ENCODE measurements around the gene BFSP2.

The BFSP2 gene

DNA sequence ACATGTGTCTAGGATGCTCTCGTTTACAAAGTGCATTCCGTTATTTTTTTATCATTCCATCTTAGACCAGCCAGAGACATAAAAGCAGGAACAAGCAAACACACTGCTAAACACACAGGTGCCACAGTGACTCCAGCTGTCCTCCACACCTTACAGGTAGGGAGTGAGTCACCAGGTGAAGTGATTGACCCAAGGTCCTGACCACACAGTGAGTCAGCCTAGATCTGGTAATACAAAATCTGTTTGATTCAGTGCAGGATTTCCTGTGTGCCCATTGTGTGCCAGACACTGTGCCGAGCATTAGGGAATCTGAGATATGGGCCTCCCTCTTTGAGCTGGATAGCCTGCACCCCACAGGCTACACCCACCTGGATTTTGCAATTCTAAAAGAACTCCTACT is 16.7 kb upstream of the BFSP2 start:
- DNase-seq (ENCODE audit: low read depth in 1 of 2, low spot score in 1 of 2) = no peak

DNA sequence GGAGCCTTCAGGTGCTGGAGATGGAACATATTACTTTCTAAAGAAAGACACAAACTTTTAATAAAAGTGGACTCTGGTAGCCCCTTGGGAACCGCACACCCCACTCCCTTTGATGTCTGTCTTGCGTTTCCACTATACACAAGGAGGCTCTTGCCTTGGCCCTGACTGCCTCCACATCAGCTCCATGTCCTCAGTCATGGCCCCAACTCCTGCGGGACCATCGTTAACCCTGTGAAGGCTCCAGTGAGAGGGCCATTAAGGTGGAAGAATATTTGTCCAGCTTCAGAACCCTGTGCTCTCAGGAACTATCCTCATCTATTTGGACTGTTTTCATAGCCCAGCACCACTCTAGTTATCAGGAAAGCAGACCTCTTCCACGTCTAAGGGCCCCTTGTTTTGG is 16.1 kb upstream of the BFSP2 start:
- no peak for DNase-seq (ENCODE audit: low read depth in 1 of 2, low spot score in 1 of 2)

DNA sequence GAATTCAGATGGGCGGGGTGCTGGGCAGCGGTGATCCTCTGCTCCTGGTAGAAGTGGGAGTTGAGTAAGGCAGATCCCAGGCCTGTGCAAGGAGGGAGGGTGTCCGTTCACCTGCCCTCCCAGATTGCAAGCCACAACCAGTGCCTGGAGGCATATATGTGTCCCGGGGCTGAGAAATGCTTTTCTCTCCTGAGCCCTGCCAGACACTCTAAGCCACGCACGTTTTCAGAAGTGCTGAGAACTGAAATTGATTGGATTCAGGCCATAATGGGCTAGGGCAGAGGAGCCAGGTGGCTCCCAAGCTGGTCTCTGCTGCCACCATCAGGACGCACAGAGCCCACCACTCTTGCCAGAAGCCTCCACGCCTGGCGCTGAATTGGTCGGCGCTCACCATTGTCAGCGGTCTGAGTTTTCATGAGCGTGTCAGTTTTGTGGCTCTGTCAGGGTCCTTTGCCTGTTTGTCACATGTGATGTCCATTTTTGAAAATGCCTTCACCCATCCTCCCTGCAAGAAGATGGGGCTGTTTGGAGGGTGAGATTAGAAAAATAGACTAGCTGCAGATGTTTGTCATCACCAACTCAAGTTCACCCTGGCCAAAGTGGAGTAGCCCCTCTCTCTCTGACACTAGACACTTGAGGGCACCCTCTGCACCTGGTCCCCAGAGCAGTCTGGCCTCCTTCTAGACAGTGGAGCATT is 15.4 kb upstream of the BFSP2 start:
- no peak for DNase-seq (ENCODE audit: low read depth in 1 of 2, low spot score in 1 of 2)

DNA sequence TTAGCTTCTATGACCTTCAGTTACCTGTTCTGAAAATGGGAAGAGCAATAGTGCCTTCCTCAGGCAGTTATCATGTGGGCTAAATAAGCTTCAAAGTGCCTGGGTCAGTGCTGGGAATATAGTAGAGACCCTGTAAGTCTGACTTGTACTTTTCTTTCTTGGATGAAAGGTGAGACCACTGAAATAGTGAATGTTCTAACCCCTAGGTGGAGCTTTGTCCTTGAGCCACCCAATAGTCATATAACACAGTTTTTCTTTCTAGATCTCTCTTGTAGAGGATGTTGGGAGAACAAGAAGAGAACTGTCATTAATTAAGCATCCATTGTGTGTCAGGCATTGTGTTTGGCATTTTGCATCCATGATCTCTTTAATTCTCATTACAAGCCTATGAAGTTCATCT is 13.0 kb upstream of the BFSP2 start:
- no peak for DNase-seq (ENCODE audit: low read depth in 1 of 2, low spot score in 1 of 2)

DNA sequence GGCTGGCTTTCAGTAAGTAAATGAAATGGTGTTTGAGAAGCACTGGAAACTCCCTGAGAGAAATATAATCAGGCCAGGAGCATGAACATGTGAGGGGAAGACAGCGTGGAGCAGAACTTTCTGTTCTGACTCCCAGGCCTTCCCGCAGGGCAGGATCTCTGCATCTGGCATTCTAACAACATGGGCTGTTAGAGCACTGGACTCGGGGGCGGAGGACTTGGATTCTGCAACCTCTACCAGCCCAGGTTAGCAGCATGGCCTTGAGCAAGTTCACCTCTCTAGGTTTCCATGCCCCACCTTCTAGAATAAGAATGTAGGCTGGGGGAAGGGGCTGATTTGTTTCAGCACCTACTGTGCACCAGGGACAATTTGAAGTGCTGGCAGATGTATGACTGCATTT is 12.5 kb upstream of the BFSP2 start:
- DNase-seq (ENCODE audit: low read depth in 1 of 2, low spot score in 1 of 2) = no peak

DNA sequence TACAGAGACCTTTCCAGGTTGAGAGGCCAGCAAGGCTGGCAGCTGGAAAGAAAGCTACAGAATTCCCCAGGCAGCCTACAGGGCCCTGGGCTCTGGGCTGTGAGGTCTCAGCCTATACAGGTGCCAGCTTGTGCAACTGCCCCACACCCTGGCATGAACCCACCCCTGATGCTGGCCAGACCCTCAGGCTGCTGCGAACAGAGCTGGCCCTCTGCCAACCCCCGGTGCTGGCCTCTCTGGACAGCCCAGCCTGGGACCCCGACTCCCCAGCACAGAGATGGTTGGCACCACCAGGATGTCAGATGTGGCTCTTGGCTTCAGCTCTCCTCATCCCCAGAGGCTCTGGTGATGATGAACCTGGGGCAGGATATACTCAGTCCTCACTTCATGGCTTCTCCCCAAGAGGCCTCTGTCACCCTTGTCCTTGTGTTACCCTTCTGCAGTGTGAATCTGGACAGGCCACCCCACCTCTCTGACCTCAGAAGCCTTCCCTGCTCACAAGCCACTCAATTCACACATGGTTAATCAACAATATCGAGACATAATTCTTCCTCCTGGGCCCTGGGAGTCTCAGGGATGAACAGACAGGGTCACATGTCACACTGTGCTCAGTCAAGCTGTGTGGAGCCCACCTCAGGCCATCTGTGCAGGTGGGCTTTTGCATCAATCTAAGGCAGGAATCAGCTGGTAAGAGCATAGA is 11.0 kb upstream of the BFSP2 start:
- DNase-seq (ENCODE audit: low read depth in 1 of 2, low spot score in 1 of 2) = no peak

DNA sequence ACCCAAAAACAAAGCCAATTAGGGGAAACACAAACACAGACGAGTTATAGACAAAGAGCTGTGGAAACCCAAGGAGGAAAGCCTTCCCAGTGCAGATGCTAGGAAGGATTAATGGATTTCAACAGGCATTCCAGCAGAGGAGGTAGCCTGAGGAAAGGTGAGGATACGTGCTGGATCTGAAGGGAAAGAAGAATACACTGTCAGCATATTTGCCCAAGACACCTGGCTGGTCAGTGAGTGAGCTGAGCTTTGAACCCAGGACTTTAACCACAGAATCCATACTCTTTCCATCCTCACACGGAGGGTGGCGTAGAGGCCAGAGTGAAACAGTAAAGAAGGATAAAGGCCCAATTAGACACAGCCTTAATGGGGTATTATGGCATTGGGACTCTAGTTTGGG is 9.1 kb upstream of the BFSP2 start:
- DNase-seq (ENCODE audit: low read depth in 1 of 2, low spot score in 1 of 2) = no peak

DNA sequence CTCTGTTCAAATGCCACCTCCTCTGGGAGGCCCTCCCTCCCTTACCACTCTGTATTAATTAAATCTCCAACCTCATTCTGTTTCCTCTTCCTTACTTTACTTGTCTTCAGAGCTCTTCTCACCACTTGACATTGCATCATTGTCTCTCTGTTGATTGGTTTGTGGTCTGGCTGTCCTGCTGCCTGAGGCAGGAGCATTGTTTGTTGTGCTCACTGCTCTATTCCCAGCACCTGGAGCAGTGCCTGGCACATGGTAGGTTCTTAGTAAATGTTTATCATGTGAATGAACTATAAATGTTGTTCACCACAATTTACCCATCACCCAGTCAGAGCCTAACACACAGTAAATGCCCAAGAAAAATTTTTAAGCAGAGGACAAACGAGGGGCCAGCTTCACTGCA is 6.7 kb upstream of the BFSP2 start:
- DNase-seq (ENCODE audit: low read depth in 1 of 2, low spot score in 1 of 2) = no peak

DNA sequence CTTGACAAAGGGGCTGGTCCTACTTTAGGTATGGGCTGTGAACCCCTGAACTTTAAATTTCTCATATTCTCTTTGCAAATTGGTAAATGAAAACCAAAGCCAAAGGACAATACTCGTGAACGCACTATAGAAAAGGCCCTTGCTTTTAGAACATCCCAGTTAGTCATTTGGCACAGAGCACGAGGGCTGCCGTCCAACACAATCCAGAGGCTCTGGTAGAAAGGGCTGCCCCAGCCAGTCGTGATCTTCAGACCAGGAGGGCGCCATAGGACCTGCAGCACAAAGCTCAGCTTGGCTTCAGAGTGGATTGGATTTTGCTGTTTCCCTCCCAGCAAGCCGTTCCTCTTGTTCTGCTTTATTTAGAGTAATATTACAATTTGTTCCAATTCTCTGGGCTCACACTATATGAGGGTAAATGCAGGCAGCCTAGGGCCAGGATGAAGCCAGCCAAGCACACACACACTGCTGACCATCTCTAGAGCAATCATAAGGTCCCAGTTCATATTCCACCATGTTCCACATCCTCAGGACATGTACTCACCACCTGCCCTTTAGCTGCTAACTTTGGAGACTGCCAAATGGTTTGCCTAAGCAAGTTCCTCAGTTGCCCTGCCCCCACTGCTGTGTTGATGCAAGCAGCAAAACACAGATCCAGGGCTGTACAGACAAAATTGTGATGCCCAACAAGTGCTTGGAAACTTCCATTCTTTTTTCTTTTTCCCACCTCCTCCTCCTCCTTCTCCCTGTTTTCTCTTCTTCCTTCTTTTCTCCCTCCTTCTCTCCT is 6.0 kb upstream of the BFSP2 start:
- DNase-seq (ENCODE audit: low read depth in 1 of 2, low spot score in 1 of 2) = no peak

DNA sequence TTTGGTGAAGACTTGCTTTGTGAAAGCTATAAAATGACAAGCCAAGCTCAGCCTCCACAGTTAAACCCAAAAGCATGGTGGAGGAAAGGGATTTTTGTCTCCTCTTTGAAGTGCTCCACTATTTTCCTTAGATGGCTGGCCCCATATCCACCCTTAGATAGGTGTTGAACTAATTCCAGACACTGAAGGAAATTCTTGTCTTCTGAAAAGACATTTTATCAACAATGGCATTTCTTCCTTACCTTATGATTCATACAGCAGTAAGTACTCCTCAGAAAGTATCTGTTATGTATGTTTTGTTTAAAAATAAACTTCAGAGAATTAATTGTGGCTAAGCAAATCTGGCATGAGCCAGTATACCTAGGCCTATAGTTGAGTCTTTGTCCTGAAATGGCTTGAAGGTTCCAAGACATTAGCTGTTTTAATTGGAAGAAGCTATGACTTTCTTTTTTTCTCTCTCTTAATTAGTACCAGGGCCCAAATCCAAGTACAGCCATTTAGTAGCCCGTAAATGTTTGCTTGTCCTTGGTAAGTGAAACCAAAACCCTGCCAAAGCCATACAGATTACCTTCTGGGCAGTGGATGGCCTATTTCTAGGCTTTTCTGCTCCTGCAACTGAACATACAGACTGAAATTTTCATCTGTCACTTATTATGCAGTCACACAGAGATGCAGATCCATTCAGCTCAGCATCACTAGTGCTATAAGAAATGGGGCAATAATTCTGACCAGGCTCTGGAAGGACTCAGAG is 5.1 kb upstream of the BFSP2 start:
- DNase-seq (ENCODE audit: low read depth in 1 of 2, low spot score in 1 of 2) = no peak

DNA sequence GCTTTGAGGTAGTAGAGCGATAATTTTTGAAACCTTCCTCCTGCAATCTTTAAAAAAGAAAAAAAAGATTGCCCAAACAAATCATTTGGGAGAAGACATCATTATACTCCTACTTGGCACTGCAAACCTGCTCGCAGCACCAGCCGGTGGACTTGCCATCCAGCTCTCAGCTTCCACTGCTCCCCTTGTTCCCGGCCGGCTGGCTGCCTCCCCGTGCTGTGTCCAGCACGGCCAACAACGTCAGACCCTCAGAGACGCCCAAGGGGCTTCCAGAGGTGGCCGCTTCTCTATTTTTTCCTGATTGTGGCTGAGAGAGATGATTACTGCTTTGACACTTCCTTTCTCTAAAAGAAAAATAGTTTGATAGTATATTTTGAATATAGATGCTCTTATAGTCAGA is 3.0 kb upstream of the BFSP2 start:
- no peak for DNase-seq (ENCODE audit: low read depth in 1 of 2, low spot score in 1 of 2)

DNA sequence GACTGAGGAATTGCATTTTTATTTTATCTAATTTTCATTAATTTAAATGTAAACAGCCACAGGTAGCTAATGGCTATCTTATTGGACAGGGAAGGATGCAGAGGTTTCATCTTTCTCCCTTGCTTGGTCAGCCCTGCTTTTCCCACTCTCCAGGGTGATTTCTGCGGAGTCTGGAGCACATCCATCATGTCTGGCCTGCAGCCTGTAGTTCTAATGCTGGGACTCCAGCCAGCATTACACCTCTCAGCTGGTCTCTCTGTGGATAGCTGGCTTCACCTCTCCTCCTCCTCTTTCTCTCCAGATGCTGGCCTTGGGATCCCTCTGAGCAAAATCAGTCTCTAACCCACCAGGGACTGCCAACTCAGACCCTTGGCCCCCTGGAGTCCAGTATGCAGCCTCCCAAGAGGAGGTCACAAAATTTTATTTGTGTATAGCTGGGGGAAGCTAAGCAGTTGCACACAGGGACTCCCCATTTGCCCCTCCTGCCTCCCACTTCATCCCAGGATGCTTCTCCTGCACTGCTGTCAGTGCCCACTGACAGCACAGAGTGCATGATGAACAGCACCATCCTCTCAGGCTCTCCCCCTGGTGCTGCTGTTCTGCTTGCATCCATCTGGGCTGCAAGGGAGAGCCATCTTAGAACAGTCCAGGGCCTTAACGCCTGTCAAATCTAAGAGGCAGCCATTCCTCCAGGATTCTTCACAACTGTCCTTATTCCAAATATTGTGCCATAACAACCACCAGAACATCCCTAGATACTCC is 1.7 kb downstream of the BFSP2 start:
- no peak for DNase-seq (ENCODE audit: low read depth in 1 of 2, low spot score in 1 of 2)

DNA sequence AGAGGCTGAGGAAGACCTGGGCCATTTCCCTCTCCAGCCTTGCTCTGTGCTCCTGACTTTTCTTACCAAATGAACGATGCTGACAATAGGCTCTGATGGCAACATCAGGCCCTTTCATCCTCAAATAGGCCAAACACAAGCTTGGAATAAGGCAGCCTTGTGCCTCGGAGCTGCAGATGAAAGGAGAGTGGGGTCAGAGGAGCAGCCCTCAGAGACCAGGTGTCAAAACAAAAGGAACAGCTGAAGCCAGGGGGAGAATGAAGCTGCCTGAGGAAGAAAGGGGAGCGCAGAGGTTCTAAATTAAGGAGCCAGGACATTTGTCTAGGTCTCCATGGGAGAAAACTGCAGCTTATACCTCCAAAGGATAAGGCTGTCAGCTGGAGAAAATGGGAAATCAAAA is 5.1 kb downstream of the BFSP2 start:
- no peak for DNase-seq (ENCODE audit: low read depth in 1 of 2, low spot score in 1 of 2)

DNA sequence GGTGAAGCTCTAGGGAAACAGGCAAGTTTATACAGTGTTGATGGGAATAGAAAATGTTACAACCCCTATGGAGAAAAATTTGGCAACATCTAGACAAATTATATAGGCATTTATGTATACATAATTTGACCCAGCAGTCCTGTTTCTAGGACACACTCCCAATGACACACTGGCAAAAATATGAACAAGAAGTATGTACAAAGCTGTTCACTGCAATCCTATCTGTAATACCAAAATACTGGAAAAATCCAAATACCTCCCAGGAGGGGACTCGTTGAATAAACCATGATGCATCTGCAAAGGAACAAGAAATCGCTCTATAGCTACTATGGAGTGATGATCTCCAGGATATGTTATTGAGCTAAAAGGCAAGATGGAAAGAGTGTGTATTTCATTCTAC is 8.5 kb downstream of the BFSP2 start:
- DNase-seq (ENCODE audit: low read depth in 1 of 2, low spot score in 1 of 2) = no peak

DNA sequence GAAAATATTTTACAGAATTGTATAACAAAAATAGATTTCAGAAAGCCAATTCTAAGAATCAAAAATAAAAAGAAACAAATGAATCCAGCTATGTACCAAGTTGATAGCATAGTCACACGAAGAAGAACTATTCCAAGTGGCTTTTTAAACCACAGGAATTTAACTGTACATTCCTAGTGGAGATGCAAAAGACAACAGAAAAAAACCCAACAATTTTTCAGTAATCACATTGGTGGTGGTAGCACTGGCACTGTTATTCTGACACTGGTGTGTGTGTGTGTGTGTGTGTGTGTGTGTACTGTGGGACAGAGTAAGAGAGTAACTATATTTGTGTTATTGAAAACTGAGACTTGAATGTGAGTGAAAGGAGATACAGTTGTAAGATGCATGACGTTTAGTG is 9.1 kb downstream of the BFSP2 start:
- DNase-seq (ENCODE audit: low read depth in 1 of 2, low spot score in 1 of 2) = no peak

DNA sequence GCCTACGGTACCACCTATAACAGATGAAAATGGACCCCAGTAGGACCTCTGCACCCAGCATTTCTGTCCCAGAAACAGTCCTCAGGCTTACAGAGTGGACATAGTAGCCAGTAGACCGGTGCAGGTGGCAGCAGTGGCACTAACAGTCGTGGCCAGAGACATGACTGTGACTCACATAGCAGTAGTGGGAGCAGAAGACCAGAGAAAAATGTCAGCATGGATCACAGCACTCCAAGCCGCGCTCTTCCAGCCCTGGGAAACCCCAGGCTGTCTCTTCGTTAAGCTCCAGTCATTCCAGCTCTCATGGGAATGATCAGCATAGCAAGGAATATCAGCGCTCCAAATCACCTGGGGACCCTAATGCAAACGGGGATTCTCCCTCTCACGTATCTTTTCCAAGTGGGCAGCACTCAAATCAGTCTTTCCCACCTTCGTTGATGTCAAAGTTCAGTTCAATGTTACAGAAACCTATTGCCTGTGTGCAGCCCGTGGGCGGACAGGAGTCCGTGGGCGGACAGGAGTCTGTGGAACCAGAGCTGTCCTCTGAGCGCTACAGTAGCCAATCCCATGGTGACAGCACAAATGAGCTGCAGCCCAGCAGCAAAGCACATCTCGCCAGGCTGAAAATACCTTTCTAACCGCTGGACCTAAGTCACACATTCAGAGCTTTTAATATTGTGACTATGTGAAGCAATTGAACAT is 10.5 kb downstream of the BFSP2 start:
- DNase-seq (ENCODE audit: low read depth in 1 of 2, low spot score in 1 of 2) = no peak

DNA sequence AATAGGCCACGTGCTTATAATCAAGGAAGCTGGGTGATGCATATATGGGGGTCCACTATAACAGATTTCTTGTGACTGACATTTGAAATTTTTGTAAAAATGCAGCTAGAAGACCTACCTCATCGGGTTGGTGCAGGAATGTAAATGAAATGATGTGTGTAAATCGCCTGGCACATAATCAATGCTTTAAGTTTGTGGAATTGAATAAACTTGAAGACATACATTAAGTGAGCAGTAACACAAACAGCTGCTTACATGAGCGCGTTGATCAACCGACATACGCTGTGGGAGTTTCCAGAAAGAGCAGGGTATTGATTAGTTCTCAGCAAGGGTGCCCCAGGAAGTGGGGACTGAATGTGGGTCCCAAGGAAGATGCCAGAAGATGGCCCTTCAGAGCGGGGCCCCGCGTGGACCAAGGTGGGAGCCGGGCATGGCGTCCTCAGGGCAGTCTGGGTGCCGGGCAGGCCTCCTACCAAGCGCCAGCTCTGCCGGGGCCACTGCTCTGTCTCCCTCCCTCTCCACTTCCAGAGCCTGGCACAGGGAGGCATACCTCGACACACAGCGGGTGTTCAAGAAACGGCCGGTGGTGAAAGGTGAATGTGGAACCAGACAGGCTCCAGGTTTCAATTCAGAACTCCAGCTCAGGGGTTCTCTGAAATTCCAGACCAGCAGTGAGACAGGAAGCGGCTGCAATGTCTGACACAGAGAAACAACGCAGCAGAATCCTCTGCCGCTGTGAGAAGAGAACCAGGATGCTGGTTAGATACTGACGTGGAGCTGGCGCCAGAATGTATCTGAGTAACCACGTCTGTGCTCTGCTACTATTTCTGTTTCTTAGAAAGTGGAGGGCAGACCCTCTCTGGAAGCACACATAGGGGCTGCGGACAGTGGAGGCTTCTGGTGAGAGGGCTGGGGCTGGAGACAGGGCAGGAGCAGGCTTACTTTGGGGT is 12.6 kb downstream of the BFSP2 start:
- DNase-seq (ENCODE audit: low read depth in 1 of 2, low spot score in 1 of 2) = no peak

DNA sequence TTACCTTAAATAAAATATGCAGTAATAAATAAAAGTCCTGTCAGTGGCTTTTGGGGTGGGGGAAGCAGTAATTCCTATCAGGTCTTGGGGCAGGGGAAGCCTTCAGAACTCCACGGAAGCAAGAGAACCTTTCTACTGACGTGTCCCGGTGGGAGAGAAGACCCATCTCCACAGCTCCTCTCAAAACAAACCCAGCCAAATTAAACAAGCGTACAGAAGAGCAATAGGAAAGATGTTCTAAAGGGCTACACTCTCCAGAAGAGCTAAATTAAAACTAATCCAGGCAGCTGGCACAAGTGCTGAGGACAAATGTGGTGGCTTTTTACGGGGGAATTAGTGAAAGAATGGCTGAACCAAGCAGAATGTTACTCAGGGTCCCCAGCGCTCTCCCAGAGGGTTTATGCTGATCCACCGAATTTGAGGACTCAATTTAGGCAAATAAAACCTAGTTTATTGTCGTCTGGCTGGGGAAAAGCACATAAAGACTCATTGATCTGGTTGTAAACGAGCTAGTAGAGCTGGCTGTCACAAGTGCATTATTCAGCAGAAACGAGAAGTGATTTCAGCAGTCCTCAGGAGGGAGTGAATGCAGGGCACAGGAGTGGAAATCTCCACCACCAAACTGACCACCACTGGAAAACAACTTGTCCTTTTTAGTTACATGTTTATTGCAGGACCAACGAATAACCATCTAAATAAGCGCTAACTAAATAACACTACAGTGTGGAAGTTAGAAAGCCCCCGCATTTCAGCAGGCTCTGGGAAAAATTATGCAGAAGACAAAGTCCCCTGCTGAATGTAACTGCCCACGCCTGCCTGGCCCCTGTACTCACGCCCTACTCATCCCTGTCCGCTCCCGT is 13.5 kb downstream of the BFSP2 start:
- no peak for DNase-seq (ENCODE audit: low read depth in 1 of 2, low spot score in 1 of 2)

All from stimulated activated CD4-positive, alpha-beta T cell treated with anti-CD3 and anti-CD28 coated beads, Interleukin-15, amount 100 ng/mL, for 1 hour (primary cell).